NK-92 (cell line): Measurements from ENCODE around the gene FOCAD.

Experiments used
- DNase-seq: peaks from one replicate; lab custom pipeline; 2025; ENCODE audit not compliant: unreplicated experiment; lab: John Stamatoyannopoulos, UW

FOCAD gene

DNA sequence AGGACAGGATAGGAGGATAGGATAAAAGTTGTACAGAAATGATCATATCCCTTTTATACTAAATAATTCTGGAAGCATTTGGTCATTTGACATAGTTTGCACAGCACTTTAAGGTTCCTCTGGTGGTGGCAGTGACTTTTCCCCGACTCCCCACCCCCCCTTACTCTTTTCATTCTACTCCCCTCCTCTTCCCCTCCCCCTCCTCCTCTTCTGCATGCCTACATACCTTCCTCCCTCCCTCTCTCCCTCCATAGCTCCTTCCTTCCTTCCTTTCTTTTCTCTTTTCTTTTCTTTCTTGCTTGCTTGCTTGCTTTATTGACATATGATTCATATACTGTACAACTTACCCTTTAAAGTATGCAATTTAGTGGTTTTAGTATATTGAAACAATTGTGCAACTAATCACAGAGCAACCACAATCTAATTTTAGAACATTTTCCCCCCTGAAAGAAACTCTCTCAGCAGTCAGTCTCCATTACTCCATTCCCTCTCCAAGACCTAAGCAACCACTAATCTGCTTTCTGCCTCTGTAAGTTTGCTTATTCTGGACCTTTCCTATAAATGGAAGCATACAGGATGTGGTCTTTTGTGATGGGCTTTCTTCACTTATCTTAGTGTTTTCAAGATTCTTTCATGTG lies 188.4 kb downstream of the FOCAD start:
- DNase-seq, result no peak

DNA sequence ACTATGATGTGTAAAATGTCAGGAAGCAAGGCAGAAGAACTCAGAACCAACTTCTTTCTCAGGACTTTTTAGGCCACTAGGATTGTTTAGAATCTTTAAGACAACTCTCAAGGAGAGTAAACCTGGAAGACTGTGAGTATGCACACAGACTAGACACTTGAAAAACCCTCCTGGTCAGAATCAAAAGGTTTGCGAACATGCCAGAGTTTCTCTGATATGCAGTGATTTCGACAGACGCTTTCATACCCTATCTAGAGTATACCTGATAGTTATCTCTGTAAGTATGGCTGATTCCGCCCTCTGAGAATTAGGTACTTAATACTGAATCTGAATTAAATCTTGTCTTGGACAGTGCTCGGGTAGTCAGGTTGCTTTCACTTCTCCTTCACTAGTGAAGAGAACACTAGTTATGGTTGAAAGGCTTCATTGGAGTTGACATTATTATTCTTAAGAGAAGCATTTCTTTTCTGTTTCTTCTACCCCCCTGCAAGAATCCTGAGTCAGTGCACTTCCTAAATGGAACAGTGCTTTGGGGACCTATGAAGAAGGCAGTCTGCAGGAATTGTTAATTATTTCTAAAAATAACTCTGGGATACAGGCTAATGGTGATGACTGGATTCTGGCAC lies 189.3 kb downstream of the FOCAD start:
- no peak for DNase-seq

DNA sequence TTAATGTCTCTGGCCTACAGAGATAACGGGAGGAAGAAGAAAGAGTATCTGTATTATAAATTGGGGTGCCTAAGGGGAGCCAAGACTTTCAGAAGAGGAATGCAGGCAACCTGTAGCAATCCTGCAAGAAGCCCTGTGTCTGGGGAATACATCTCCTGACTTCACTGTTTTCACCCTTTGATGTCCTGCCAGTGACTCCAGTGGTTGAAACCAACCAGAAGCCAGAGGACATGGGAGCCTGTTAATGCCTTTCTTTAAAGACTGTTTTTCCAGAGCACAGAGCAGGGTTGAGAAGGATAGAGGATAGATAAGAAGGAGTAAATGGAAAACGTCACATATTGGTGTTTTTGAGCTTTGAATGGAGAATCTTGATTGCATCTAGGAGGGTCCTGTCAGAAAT lies 196.2 kb downstream of the FOCAD start:
- DNase-seq, result no peak

DNA sequence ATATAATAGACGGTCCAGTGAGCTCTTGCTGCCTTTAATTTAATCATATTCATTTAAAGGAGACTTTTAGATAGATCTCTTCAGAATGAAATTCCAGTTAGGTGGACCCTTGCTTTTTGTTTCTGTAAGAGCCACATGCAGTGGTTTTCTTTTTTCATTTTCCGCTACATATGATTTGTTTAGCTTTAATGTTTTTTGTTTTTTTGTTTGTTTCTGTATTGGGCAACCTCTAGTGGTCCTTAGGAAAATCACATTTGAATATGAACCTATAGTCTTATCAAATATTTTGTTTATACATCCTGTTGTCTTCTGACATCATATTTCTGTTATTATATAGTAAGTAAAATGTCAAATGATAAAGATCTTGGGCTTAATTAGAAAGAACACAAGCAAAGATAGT lies 196.6 kb downstream of the FOCAD start:
- DNase-seq, result no peak

DNA sequence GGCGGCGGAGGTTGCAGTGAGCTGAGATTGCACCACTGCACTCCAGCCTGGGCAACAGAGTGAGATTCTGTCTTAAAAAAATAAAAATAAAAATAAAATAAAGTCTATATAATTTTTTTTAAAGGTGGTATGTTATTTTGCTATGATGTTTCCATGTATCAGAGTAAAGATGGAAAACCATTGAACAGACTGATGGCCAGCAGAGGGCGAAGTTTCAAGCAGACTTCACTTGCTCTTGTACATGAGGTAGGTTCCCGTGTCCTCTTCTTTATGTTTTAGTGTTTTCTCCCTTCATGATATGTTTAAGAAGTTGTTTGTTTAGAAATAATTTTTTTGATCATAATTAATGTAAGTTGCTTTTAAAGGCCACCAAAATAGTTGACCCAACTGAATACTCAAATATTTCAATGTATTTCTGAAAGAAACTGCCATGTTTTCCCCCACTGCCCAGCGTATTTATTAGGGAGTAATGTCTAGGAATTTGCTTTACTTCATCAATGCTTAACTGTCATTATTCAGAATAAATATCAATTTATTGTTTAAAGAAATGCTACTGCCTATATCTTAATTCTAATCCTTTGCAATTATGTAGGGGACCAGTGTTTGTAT lies 201.0 kb downstream of the FOCAD start:
- no peak for DNase-seq

DNA sequence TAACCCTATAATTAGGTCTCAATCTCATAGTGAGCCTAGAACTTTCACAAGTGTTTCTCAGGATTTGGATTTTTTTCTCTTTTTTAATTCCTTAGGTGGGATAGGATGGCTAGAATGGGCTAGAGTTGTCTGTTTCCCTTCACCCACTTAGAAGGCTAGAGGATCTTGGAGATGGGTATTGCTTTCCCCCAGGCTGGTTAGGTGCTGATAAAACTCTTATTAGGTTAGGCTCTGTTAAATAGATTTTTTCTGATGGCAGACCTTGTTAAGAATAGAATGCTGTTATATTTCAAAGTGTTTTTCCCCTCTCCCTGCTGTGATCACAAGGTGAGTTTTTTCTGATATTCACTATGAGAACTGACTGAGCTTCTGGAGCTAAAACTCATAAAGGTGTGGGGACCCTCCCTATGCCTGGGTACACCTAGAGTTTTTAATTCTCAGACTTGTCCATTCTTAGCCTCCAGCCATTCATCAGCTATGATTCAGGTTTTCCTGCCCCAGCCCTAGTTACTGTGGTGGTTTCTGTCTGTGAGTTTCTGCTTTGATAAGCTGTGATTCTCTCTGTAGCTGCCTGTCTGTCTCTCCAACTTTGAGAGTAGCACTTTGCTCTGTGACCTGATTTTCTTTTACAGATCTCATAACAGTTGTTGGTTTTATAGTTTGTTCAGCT lies 215.0 kb downstream of the FOCAD start:
- DNase-seq, result no peak

DNA sequence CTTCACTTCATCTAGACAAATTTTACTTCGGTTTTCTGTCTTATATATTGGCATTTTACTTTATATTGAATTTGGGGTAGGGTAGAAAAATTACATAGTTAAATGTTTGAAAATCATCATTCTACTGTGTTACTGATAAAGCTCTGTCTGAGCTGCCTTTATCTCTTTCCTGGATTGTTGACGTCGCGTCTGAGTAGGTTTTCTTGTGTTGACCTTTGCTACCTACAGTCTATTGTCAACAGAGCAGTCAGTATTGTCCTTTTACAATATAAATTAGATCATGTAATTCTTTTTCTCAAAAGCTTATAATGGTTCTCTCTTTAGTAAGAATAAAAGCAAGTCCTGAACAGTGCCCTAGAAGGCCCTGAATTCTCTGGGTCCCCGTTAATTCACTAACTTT lies 219.2 kb downstream of the FOCAD start:
- no peak for DNase-seq

DNA sequence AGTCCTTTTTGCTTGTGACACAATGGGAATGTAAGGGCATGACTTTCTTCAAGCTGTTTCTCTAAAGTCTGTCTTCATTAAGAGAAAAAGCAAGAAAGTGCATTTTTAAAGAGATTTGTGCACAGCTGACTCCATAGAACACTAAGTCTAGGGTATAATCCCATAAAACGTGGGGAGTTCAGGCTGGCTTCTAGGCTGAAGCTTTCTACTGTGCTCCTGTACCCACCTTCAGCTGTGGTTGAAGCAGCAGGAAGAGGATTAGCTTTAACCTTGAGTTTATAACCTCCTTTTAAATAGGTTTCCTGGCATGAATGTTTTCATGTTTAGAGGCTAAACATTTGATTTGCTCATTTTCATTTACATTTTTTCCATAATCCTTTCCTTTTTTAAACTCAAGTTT lies 220.9 kb downstream of the FOCAD start:
- DNase-seq, result no peak

DNA sequence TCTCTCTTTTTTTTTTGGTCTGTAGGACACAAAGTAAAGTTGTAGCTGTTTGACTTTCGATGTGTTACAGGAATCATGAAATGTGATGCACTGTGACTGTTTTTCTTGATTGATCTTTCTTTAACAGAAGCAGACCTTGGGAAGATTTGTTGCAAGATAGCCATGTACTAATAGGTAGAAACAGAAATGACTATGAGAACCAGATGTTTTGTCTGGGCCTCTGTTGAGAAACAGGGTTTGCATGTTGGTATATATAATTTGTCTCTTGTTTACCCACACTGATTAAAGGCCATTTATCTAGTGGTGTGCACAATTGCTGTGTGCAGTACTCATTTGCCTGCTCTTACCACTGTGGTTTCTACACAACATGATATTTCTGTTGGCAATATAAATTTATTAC lies 222.3 kb downstream of the FOCAD start:
- DNase-seq, result no peak

DNA sequence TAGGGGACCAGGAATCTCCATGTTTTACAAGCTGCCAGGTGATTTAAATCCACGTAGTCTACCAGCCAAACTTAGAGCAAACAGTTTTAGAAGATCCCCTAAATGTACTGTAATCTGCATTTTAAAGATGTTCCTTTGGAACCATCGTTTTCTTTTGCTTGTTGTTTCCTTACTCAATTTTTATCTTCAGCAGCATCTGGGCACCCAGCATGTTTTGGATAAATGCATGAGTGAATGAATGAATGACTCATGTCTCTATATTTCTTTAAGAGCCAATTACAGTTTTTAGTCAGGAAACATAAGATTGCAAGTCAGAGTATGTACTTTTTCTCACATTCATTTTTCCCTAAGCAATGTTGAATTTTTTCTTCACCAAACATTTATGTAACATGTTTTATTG lies 224.4 kb downstream of the FOCAD start:
- no peak for DNase-seq

DNA sequence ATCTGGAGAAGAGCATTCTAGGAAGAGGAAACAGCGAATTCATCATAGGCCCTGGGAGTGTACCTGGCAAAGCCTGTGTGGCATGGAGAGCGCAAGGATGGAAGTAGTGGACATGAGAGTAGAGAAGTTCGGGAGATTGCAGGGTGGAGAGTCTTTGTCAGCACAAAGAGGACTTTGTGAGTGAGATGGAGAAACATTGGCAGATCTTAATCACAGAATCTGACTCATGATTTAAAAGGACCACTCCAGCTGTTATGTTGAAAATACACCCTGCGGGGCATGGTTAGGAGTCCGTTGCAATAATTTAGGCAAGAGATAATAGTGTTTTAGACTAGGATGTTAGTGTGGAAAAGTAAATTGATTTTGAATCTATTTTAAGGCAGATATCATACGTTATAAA lies 230.5 kb downstream of the FOCAD start:
- no peak for DNase-seq

DNA sequence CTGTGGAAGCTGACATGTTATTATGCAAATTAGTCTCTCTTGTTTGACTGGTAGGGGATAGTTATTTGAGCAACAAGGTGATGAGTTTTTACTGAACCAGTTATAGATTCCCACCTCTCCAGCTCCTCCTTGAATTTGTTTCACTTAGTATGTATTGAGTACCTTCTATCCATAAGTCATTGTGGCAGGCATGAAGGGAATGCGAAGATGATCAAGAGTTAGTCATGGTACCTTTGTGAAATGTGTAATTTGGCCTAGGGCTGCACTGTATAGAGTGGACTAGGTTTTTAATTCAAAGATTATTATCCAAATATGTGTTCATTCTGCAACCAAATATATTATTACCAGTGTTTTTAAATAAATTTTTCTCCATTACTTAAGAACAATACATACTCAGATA lies 237.3 kb downstream of the FOCAD start:
- no peak for DNase-seq

DNA sequence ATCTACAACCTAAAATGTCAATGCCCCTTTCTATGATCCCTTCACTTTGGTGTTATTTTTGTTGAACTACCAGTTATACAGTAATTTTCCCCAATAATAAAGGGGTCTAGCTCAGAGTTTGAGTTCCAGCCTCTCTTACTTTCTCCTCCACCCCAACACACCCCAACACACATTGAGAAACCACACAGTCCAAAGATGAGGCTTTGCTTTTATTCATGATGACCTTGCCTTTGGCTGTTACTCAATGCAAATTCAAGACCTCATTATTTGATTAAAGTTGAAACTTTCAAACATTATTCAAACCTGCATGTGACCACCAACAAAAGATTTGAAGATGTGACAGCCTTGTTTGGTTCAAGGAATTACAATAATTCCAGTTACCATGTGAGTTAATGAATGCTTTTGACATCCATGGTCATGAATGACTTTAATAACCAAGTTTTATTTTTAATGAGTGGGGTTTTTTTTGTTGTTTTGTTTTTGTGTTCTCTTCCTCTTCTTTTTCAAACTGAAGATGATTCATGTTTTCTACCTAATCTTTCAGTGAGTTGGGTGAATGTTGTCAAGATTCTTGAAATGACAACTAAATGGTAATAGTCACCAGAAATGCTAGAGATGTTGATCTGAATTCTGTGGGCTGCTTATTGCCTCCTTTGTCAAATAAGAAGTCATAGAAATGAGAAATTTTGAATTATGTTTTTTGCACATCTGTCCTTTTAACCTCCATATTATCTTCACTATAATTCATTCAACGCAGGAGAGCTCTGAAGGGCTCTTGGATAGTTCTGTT lies 241.4 kb downstream of the FOCAD start:
- no peak for DNase-seq

DNA sequence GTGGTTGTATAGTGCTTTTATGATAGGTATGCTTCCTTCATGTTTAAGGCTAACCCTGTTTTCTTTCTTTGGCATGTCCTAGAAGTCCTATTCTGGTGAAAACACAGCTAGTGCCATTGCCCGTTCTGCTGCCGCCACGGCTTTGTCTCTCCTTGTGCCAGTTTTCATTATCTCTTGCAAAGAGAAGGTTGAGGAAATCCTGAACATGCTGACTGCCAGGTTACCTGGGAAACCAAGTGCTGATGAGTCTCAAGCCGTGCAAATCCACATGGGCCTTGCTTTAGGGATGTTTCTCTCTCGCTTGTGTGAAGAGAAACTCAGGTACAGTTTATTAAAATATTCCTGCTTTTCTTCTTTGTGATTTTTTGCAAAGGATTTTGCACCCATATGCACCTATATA lies 245.2 kb downstream of the FOCAD start:
- DNase-seq, result no peak

DNA sequence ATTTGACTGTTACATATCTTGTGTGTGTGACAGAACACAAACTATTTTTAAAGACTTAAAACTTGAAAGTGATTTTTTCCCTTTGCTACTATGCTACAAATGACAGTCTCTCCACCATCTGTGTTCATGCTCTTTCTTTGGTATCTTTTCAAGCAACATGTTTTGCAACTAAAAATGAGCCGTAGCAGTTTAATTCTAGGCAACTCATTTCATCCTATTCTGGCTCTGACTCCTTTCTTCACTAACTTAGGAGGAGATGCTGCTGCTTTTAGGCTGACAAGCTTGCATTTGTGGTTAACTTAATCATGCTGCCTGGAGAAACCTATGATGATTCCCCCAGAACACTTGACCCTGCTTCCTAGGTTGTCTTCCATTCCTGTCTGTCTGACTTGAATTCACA lies 246.8 kb downstream of the FOCAD start:
- DNase-seq, result no peak

DNA sequence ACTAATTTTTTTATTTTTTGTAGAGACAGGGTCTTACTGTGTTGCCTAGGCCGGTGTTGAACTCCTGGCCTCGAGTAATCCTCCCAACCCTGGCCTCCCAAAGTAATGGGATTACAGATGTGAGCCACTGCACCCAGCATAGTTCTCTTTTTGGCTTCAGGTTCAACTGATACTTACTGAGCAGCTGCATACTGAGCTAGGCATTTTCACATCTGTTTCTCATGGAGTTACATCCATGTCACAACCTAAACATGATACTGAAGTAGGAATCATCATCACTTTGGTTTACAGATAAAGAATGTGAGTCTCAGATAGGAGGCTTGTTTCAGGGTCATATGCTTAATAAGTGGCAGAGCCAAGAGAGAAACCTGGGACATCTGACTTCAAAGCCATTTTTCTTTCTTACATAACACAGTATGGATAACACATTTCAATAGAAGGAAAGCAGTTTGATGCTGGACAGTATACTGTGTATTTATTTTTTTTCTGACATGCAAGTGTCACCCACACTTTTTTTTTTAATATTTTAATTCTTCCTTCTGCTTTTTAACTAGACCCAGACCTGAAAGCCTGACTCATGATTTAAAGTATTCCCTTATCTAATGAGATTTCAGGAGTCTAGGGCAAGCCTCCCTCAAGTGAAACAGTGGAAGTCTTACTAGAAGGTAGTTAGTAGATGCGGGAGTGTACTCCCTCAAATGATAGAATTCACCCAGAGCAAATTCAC lies 256.6 kb downstream of the FOCAD start:
- no peak for DNase-seq

DNA sequence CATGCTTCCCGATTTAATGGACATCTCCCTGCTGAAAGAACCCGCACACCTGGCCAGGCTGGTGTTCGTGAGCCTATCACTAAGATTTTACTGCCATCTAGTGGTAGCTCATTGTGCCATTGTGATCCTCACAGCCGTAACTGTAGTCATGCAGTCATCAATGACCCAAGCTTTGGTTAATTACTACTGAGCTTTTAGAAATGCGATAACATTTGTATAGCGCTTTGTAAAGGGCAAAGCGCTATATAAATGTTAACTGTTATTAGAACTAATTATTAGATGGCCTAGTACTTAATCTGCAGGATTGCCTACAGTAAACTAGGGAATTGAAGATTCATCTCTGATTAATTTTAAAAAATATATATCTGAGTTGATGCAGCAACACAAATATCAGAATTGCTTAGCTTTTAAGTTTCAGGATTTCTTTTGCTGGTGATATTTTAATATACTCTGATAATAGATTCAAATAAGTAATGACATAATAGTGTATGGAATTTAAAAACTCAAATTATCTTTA lies 257.2 kb downstream of the FOCAD start:
- no peak for DNase-seq

DNA sequence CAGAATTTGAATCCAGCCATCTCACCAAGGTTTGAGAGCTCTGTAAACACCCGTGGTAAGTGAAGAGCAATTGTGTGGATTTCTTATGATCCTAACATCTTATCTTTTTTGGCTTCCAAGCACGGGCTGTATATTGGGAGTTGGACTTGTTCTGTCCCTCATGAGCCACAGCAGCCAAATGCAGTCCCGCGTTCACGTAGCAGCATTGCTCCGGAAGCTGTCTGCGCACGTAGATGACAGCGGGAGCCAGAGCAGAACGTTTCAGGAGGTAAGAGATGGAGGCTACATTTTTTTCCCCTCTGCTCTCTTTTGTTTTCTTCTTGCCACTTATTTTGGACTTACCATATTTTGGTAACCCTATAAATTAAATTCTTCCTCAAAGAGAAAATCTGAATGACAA lies 260.4 kb downstream of the FOCAD start:
- DNase-seq, result no peak

DNA sequence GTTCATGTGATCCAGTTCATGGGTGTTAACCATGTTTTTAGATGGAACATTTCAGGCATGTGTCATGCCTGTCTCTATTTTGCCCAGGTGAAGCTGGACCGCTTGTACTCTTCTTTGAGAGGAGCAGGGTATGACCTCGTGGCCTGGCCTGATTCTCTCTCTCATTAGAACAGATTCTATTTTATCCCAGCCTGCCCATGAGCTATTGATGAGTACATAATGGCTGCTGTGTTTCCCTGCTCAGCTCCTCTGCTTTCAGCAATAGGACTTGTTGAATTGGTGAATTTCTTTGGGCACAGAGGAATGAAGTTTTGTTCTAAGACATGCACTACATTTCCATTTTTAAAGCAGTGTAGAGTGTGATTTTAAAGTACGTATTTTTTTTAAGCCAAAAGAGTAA lies 261.2 kb downstream of the FOCAD start:
- no peak for DNase-seq

DNA sequence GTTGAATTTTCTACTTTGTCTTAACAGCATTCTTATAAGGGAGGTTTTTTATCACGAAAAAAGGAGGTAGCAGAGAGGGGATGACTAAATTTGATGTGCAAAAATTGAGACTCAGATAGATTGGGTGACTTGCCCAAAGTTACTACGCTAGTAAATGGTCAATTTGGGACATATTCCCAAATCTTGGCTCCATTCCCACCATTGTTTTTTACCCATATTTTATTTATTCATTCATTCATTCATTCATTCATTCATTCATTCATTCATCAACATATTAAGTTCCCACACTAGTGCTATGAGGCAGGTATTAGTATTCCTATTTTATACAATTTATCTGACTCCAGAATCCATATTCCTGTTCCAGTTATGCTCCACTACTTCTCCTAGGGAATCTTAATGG lies 261.8 kb downstream of the FOCAD start:
- no peak for DNase-seq

DNA sequence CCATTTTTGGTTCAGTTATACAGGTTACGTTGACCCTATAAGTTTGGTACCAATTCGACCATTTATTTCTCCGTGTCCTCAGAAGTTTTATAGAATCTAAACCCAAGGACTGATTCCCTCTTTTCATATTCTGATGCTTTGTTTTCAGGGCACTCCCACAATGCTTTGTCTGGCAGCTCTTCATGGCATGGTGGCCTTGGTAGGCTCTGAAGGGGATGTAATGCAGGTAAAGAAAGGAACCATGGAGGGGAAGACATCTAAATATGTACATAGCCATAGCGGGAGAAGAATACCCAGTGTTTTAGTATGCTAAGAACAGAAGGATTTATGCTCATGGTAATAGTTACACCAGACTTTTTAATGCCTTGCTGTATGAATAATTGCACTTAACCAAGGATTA lies 264.6 kb downstream of the FOCAD start:
- no peak for DNase-seq
